ENCODE measurements around the gene ZNF732.
"Not testable (repeated sequence)": the region's sequence is repeated elsewhere in the genome, so short reads cannot be mapped to it uniquely, and the experiment has no call there.

The ZNF732 gene

GRCh38 chr4:304969-305680, at the start of gene ZNF732:
ZNF732 (minus strand) TSS chr4:305474; CDS start chr4:305310, 164 bp downstream.
- DNase-seq: no peak

GRCh38 chr4:340011-340410, 34.7 kb upstream of the ZNF732 start:
- DNase-seq: no peak

GRCh38 chr4:338759-339097, 33.5 kb upstream of the ZNF732 start:
- no peak for DNase-seq

GRCh38 chr4:337932-338758, 32.9 kb upstream of the ZNF732 start:
- no peak for DNase-seq

GRCh38 chr4:337143-337931, 32.1 kb upstream of the ZNF732 start, which contains the start of gene ZNF141:
ZNF141 (plus strand) TSS chr4:337814; CDS start chr4:337984, 170 bp downstream.
- no peak for DNase-seq

GRCh38 chr4:336893-337142, 31.5 kb upstream of the ZNF732 start:
- no peak for DNase-seq

GRCh38 chr4:336099-336892, 31.0 kb upstream of the ZNF732 start:
- DNase-seq: no peak

- no peak for DNase-seq
Observed at GRCh38 chr4:335515-335914, 30.2 kb upstream of the ZNF732 start.

GRCh38 chr4:328729-329128, 23.5 kb upstream of the ZNF732 start:
- DNase-seq: no peak

GRCh38 chr4:314296-314903, 9.1 kb upstream of the ZNF732 start:
- DNase-seq: no peak

GRCh38 chr4:309807-310206, 4.5 kb upstream of the ZNF732 start:
- no peak for DNase-seq

- no peak for DNase-seq
Observed at GRCh38 chr4:306551-306961, 1.3 kb upstream of the ZNF732 start.

GRCh38 chr4:304516-304915, 758 bp downstream of the ZNF732 start:
- not testable (repeated sequence) for DNase-seq

- DNase-seq: no peak
Observed at GRCh38 chr4:302381-302780, 2.9 kb downstream of the ZNF732 start.

- no peak for DNase-seq
Observed at GRCh38 chr4:294732-295131, 10.5 kb downstream of the ZNF732 start.

GRCh38 chr4:288891-289290, 16.4 kb downstream of the ZNF732 start:
- no peak for DNase-seq

- DNase-seq: no peak
Observed at GRCh38 chr4:273309-274017, 31.8 kb downstream of the ZNF732 start.

- no peak for DNase-seq
Observed at GRCh38 chr4:271492-272103, 33.7 kb downstream of the ZNF732 start.

GRCh38 chr4:259240-259639, 46.0 kb downstream of the ZNF732 start:
- not testable (repeated sequence) for DNase-seq

GRCh38 chr4:256492-256891, 48.8 kb downstream of the ZNF732 start:
- DNase-seq: no peak
